ENCODE measurements around the gene ANGPT4. TPM values are rescaled to one million over a fixed set of nuclear protein-coding genes. Genes with fewer than 3 reads are reported as not detected.

ANGPT4 gene
- total RNA-seq, 1 experiment from 2014 or later, result not detected

- Histone ChIP-seq H2AFZ (no peak overlapping the region), H3F3A (ENCODE audit: insufficient read depth, low read depth) (0 out of 2 replicates have a peak, but pooled peaks cover 9% of the 10 kb centered on the region), H3K27ac (no peak overlapping the region), H3K4me3 (no peak overlapping the region), H3K9me2 (ENCODE audit: insufficient read depth) (no peaks in the 10 kb centered on the region), H3K27me3 (ENCODE audit: insufficient read depth, low read depth) (no peaks in the 10 kb centered on the region), H4K20me1 (ENCODE audit: insufficient read depth) (no peaks in the 10 kb centered on the region), H3K79me2 (ENCODE audit: low read depth) (no peaks in the 10 kb centered on the region), H3K4me1 (replicated peaks; ENCODE audit: insufficient read depth) (peaks cover 37% of the 10 kb centered on the region), H3K9me3 (ENCODE audit: insufficient read depth, low read depth) (no peaks in the 10 kb centered on the region), H3K4me2 (no peak overlapping the region), H3K36me3 (ENCODE audit: low read depth) (no peaks in the 10 kb centered on the region)
- ChIA-PET POLR2A (ENCODE audit: unreplicated experiment) (no interaction called here), CTCF (no interaction called here)
- no TSS peak for BruUV-seq (replicated peaks)
- no peak for DNase-seq
- TF ChIP-seq CTCF (conservative IDR thresholded peaks at IDR 0.05), result no peak
- no peak for TF ChIP-seq EZH2 (IDR thresholded peaks at IDR 0.05; ENCODE audit: low read depth)
- intact Hi-C loops (cut with micrococcal nuclease; ENCODE audit: unreplicated experiment), result no loop called here
These were observed 38.3 kb downstream of the ANGPT4 start for GRCh38 chr20:877814-878213.

- Histone ChIP-seq H4K20me1 (ENCODE audit: insufficient read depth) (no peaks in the 10 kb centered on the region), H3K27ac (no peak overlapping the region), H3K36me3 (ENCODE audit: low read depth) (no peaks in the 10 kb centered on the region), H2AFZ (no peak overlapping the region), H3K79me2 (ENCODE audit: low read depth) (no peaks in the 10 kb centered on the region), H3K9me2 (ENCODE audit: insufficient read depth) (no peaks in the 10 kb centered on the region), H3K27me3 (ENCODE audit: insufficient read depth, low read depth) (no peaks in the 10 kb centered on the region; the same call in 1 of the 2 replicates), H3K9me3 (ENCODE audit: insufficient read depth, low read depth) (no peaks in the 10 kb centered on the region), H3K4me2 (no peak overlapping the region), H3K4me3 (no peak overlapping the region), H3K4me1 (replicated peaks; ENCODE audit: insufficient read depth) (peaks cover 11% of the 10 kb centered on the region; the same call in 1 of the 2 replicates), H3F3A (ENCODE audit: insufficient read depth, low read depth) (0 out of 2 replicates have a peak, but pooled peaks cover under 1% of the 10 kb centered on the region)
- DNase-seq, result no peak
- intact Hi-C loops (cut with micrococcal nuclease; ENCODE audit: unreplicated experiment), result no loop called here
- BruUV-seq (replicated peaks), result no TSS peak
- no peak for TF ChIP-seq EZH2 (IDR thresholded peaks at IDR 0.05; ENCODE audit: low read depth)
- TF ChIP-seq CTCF (conservative IDR thresholded peaks at IDR 0.05), result no peak
- ChIA-PET POLR2A (ENCODE audit: unreplicated experiment) (no interaction called here), CTCF (no interaction called here)
These were observed 41.0 kb downstream of the ANGPT4 start for GRCh38 chr20:875115-875514.

- H4K20me1 ChIP-seq (ENCODE audit: insufficient read depth), result no peaks in the 10 kb centered on the region
These were observed 42.1 kb downstream of the ANGPT4 start for GRCh38 chr20:873875-874607.

More at GRCh38 chr20:873875-874607, 42.1 kb downstream of the ANGPT4 start:
- CTCF ChIA-PET, result no interaction called here
- no peaks in the 10 kb centered on the region for H3K9me2 ChIP-seq (ENCODE audit: insufficient read depth)
- H3F3A ChIP-seq (ENCODE audit: insufficient read depth, low read depth), result no peaks in the 10 kb centered on the region
- no peak overlapping the region for H3K4me3 ChIP-seq
- no peak overlapping the region for H3K4me2 ChIP-seq
- POLR2A ChIA-PET (ENCODE audit: unreplicated experiment), result no interaction called here
- H3K27ac ChIP-seq, result no peak overlapping the region
- TF ChIP-seq CTCF (conservative IDR thresholded peaks at IDR 0.05), result no peak
- no peak for TF ChIP-seq EZH2 (IDR thresholded peaks at IDR 0.05; ENCODE audit: low read depth)
- no TSS peak for BruUV-seq (replicated peaks)
- DNase-seq, result no peak
- no peak overlapping the region for H2AFZ ChIP-seq
- H3K9me3 ChIP-seq (ENCODE audit: insufficient read depth, low read depth), result no peaks in the 10 kb centered on the region
- H3K79me2 ChIP-seq (ENCODE audit: low read depth), result no peaks in the 10 kb centered on the region
- 0 out of 2 replicates have a peak, but pooled peaks cover 5% of the 10 kb centered on the region for H3K4me1 ChIP-seq (replicated peaks; ENCODE audit: insufficient read depth)
- H3K36me3 ChIP-seq (ENCODE audit: low read depth), result no peaks in the 10 kb centered on the region
- H3K27me3 ChIP-seq (ENCODE audit: insufficient read depth, low read depth), result no peaks in the 10 kb centered on the region; the same call in 1 of the 2 replicates
- intact Hi-C loops (cut with micrococcal nuclease; ENCODE audit: unreplicated experiment), result no loop called here
